Hepatocyte (in vitro differentiated cells): ENCODE data around the gene TUBGCP3.

Experiments
- CTCF ChIP-seq: fragments of 200-600 bp; sonication (generic); IDR thresholded peaks from 2 replicates; pipeline ENCODE4 v1.5.1; 2016; ENCODE audit warnings: antibody characterized with exemption, mild to moderate bottlenecking; ENCODE audit not compliant: poor library complexity
- EZH2 ChIP-seq: fragments of 200-600 bp; sonication (generic); IDR thresholded peaks from 2 replicates; pipeline ENCODE4 v1.6.1; 2016; ENCODE audit warnings: antibody characterized with exemption, mild to moderate bottlenecking, borderline replicate concordance

- TF ChIP-seq CTCF (no peak), EZH2 (no peak)
Measured at GRCh38 chr13:112462408-112462807, 125.5 kb downstream of the TUBGCP3 start.
